AG04450 (cell line): ENCODE data around the gene OR8D4. TPM values are rescaled to one million over a fixed set of nuclear protein-coding genes. Genes with fewer than 3 reads are reported as not detected.

Source experiments
- CTCF ChIA-PET: fragments of 300-600, 350-600 bp; formaldehyde crosslinking; extraction: SDS; loops from one replicate; lab custom pipeline; 2022; ENCODE audit warnings: antibody characterized with exemption, inconsistent platforms; lab: Charles Lee
- POLR2A ChIA-PET: fragments of 350-600 bp; formaldehyde crosslinking; extraction: SDS; loops from one replicate; lab custom pipeline; 2021; ENCODE audit warnings: antibody characterized with exemption, inconsistent platforms; lab: Yijun Ruan, JAX
- DNase-seq: peaks from one replicate; pipeline ENCODE4 v3.0.0-alpha.2; 2011; ENCODE audit warnings: low read depth, low spot score
- H3K27ac ChIP-seq: one replicate; pipeline ENCODE4 v1.5.1; 2012; ENCODE audit warnings: low read depth, low read length, control low read depth
- H3K27me3 ChIP-seq: one replicate; pipeline ENCODE4 v1.6.0; 2012; ENCODE audit warnings: low read length; ENCODE audit not compliant: control insufficient read depth, insufficient read depth
- H3K4me3 ChIP-seq: 2 replicates; pipeline ENCODE4 v1.5.1; 2011; ENCODE audit warnings: mild to moderate bottlenecking, low read depth, low read length, control low read depth
- H3K9me3 ChIP-seq: 2 replicates; pipeline ENCODE4 v1.5.1; 2012; ENCODE audit warnings: low read length; ENCODE audit not compliant: control insufficient read depth, insufficient read depth
- polyA plus RNA-seq: library from polyadenylated mRNA; depleted of rRNA; stranded (reverse); fragments of >200 nt; gene quantifications from 2 replicates; pipeline ENCODE4 v1.2.3, GENCODE V29; 2011; rRNA removed
- TF ChIP-seq, protein P1 (sequence below): IDR thresholded peaks from 2 replicates; pipeline ENCODE4 v1.5.1; 2011; ENCODE audit warnings: low read depth, low read length, control low read depth, inconsistent platforms

Gene OR8D4
- polyA plus RNA-seq, 1 experiment, result not detected

DNA sequence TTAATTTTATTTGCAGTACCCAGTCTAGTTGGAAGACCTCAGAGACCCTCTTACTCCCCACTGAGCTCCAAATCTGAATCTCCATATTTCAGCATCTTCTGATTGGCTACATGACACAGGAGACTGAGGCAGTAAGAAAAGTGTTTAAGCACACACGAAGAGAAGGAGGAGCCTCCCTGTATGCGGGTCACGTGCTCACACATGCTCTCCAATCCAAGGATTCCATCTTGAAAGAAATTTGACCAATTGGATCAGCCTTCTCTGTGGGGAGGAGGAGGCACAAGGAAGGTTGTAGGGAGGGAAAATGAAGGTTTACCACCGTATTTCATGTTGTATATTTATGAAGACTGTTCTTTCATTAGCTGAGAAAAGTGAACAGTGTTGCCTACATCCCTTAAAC is 40.4 kb downstream of the OR8D4 start:
- H3K27me3 ChIP-seq, result no peaks in the 10 kb centered on the region
- no peak for DNase-seq
- POLR2A ChIA-PET, result no interaction called here
- no peak overlapping the region for H3K27ac ChIP-seq
- peaks cover 4% of the 10 kb centered on the region; the same call in 1 of the 2 replicates for H3K9me3 ChIP-seq
- TF ChIP-seq, protein P1, sequence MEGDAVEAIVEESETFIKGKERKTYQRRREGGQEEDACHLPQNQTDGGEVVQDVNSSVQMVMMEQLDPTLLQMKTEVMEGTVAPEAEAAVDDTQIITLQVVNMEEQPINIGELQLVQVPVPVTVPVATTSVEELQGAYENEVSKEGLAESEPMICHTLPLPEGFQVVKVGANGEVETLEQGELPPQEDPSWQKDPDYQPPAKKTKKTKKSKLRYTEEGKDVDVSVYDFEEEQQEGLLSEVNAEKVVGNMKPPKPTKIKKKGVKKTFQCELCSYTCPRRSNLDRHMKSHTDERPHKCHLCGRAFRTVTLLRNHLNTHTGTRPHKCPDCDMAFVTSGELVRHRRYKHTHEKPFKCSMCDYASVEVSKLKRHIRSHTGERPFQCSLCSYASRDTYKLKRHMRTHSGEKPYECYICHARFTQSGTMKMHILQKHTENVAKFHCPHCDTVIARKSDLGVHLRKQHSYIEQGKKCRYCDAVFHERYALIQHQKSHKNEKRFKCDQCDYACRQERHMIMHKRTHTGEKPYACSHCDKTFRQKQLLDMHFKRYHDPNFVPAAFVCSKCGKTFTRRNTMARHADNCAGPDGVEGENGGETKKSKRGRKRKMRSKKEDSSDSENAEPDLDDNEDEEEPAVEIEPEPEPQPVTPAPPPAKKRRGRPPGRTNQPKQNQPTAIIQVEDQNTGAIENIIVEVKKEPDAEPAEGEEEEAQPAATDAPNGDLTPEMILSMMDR, result no peak
- H3K4me3 ChIP-seq, result no peak overlapping the region
- CTCF ChIA-PET, result no interaction called here

DNA sequence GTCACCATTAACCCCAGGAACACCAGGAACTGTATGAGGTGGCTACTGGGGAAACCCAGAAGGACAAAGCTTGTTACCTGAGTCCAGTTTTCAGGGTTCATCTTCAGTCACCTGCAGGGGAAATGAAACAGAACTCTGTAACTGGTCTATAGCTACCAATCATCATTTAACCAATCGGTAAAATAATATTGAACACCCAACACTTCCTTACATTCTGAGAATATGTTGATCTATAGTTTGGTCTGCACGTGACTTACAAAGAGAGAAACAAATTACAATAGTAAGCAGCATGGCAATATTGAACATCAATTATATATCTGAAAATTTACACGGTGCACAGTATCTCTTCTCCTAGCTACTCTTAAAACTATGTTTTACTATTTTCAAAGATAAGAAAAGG is 41.8 kb downstream of the OR8D4 start, which contains the start of gene OR6T1:
Gene OR6T1 (minus strand): TSS at position 101 of the 400 bp plus-strand sequence. CDS start 0 bp downstream, at position 101.
- CTCF ChIA-PET, result no interaction called here
- DNase-seq, result no peak
- Histone ChIP-seq H3K9me3 (peaks cover 4% of the 10 kb centered on the region; the same call in 1 of the 2 replicates), H3K27ac (no peak within 1 kb of the TSS), H3K27me3 (no peaks in the 10 kb centered on the region), H3K4me3 (no peak within 1 kb of the TSS)
- TF ChIP-seq, protein P1, result no peak
- POLR2A ChIA-PET, result no interaction called here

DNA sequence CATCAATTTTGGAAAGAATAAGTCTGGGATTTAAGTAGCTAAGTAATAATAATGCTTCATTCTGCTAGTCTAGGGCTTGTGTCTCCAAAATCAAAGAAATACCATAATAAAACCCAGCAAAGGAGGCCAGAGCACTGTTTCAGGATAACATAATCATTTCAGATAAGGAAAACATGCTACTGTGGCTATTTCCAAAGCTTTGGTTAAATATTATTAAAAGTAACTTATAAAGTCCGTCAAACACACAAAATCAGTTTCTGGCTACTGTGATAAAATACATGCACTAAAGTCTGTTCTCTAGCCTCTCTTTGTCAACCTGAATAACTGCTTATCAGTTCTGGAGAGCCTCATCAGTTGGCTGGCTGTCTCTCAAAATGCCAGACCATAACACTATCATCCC is 43.2 kb downstream of the OR8D4 start:
- peaks cover under 1% of the 10 kb centered on the region; the same call in 1 of the 2 replicates for H3K9me3 ChIP-seq
- TF ChIP-seq, protein P1, result no peak
- POLR2A ChIA-PET, result no interaction called here

DNA sequence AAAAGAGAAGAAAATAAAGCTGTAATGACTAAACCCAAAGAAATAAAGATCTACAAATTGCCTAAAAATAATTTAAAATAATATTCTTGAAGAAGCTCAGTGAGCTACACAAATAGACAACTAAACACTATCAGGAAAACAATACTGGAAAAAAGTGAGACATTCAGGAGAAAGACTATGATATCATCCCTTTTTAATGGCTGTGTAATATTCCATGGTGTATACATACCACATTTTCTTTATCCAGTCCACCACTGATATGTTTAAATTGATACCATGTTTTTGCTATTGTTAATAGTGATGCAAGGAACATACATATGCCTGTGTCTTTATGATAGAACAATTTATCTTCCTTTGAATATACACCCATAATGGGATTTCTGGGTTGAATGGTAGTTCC is 54.8 kb downstream of the OR8D4 start:
- no peak overlapping the region for H3K27ac ChIP-seq
- H3K27me3 ChIP-seq, result no peaks in the 10 kb centered on the region
- ChIA-PET POLR2A (no interaction called here), CTCF (no interaction called here)
- no peak overlapping the region for H3K4me3 ChIP-seq
- no peaks in the 10 kb centered on the region for H3K9me3 ChIP-seq
- DNase-seq, result no peak
- TF ChIP-seq, protein P1, result no peak

More for the DNA sequence above, 43.2 kb downstream of the OR8D4 start:
- no peaks in the 10 kb centered on the region for H3K27me3 ChIP-seq
- CTCF ChIA-PET, result no interaction called here
- DNase-seq, result no peak
- H3K27ac ChIP-seq, result no peak overlapping the region
- no peak overlapping the region for H3K4me3 ChIP-seq

Other genes starting within 250 kb of the OR8D4 start
- gene SCN3B, start 247.5 kb upstream of the OR8D4 start, polyA plus RNA-seq, result 0.09 and 0.17 TPM in 2 replicates
- 8.0 and 10.0 TPM in 2 replicates for gene ZNF202, start 160.5 kb upstream of the OR8D4 start, polyA plus RNA-seq
- not detected in 2 replicates for gene OR6X1, start 147.6 kb upstream of the OR8D4 start, polyA plus RNA-seq
- not detected in 2 replicates for gene OR6M1, start 95.8 kb upstream of the OR8D4 start, polyA plus RNA-seq
- gene TMEM225, start 16.5 kb upstream of the OR8D4 start, polyA plus RNA-seq, result not detected in 2 replicates
- not detected in 2 replicates for gene OR4D5, start 37.5 kb downstream of the OR8D4 start, polyA plus RNA-seq
- not detected in 2 replicates for gene OR6T1, start 41.7 kb downstream of the OR8D4 start, polyA plus RNA-seq
- not detected in 2 replicates for gene OR10S1, start 75.6 kb downstream of the OR8D4 start, polyA plus RNA-seq
- not detected in 2 replicates for gene OR10G6, start 93.0 kb downstream of the OR8D4 start, polyA plus RNA-seq
- not detected in 2 replicates for gene OR10G4, start 110.8 kb downstream of the OR8D4 start, polyA plus RNA-seq
- gene OR10G9, start 120.8 kb downstream of the OR8D4 start, polyA plus RNA-seq, result not detected in 2 replicates
- gene OR10G8, start 124.6 kb downstream of the OR8D4 start, polyA plus RNA-seq, result not detected in 2 replicates
- gene OR10G7, start 139.2 kb downstream of the OR8D4 start, polyA plus RNA-seq, result not detected in 2 replicates
- 26.9 and 27.9 TPM in 2 replicates for gene VWA5A, start 213.3 kb downstream of the OR8D4 start, polyA plus RNA-seq